ENCODE data around the gene ADAM8.
A peak's percentile ranks its signal among the peaks of the same experiment; 100 is the strongest.
"Not testable (repeated sequence)": the region's sequence is repeated elsewhere in the genome, so short reads cannot be mapped to it uniquely, and the experiment has no call there.

The ADAM8 gene

DNA sequence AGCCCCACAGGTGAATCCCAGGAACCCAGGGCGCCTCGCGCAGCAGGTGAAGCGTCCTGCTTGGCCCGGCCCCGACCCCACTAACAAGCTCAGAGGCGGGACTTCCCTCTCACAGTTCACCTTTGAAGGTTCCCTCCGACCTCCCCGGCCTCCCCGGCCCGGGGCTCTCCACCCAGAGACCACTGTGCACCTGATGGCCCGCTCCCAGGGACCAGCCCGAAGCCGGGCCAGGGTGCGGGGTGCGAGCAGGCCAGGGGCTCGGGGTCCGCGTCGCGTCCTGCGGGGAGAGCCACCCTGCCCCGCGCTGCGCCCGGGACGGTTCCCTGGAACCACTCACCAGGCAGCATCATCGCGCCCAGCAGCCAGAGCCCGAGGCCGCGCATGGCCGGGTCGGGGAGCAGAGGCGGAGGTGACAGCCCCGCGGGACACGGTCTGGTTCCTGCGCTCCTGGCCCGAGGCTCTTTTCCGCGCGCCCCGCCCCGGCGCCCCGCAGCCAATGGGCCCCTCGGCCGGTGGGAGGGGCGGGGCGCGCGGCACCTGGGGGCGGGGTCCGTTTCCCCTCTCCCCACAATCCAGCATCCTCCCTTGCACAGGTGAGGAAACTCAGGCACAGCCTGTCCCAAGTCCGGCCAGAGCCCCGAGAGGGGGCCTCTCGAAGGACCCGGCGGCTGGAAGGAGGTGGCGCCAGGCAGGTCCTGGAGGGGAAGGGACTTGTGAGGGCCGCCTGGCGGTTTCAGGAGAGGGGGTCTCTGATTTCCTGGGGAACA lies at the start of gene ADAM8:
ADAM8 (minus strand) TSS at position 434 of the 767 bp plus-strand sequence; CDS start at position 383, 51 bp downstream.
- H3K4me3 ChIP-seq, result peak within 1 kb of the TSS; percentile 33
- no peak for DNase-seq (ENCODE audit: low spot score)
- H3K27ac ChIP-seq, result no peak within 1 kb of the TSS
- TF ChIP-seq CTCF (IDR thresholded peaks at IDR 0.05), result no peak

- TF ChIP-seq CTCF (IDR thresholded peaks at IDR 0.05), result no peak
- DNase-seq (ENCODE audit: low spot score), result no peak
- peak overlapping the region; percentile 69 for H3K4me3 ChIP-seq
- H3K27ac ChIP-seq, result no peak overlapping the region
These were observed 49.5 kb upstream of the ADAM8 start for GRCh38 chr10:133326223-133326551.

DNA sequence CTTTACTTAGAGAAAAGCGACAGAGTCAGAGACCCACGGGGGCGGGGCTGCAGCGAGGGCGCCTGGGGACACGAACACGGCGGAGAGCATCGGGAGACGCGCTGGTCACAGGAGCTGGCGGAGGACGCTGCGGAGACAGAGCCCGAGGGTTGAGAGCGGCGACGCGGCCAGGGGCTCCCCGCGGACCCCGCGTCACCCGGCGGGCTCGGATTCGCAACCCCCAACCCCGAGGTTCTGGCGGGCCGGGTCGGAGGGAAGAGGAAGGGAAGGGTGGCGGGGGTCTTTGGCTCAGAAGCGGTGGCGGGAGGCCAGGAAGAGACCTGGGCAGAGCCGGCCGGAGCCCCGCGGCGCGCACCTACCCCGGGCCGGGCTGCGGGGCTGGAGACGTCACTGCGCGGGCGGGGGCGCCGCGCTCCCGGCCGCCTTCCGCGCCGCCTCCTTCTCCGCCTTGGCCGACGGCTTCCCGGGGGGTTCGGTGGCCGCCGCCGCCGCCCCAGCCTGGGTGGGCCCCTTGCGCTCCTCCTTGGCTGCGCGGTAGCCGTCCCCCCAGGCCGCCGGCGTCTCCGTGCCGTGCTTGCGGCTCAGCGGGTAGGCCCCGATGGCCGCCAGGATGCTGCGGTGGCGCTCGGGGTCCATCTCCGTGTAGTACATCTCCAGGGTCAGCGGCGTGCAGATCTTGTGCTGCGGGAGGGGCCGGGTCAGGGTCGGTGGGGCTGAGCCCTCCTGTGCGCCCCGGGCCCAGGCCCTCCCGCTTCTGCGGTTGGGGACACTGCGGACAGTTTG lies 49.0 kb upstream of the ADAM8 start:
- DNase-seq (ENCODE audit: low spot score), result no peak
- Histone ChIP-seq H3K4me3 (peak overlapping the region; percentile 69), H3K27ac (no peak overlapping the region)
- TF ChIP-seq CTCF (IDR thresholded peaks at IDR 0.05), result no peak

- no peak for TF ChIP-seq CTCF (IDR thresholded peaks at IDR 0.05)
- no peak for DNase-seq (ENCODE audit: low spot score)
- Histone ChIP-seq H3K4me3 (peak overlapping the region; percentile 69), H3K27ac (no peak overlapping the region)
These were observed 48.2 kb upstream of the ADAM8 start for GRCh38 chr10:133324857-133325260.

DNA sequence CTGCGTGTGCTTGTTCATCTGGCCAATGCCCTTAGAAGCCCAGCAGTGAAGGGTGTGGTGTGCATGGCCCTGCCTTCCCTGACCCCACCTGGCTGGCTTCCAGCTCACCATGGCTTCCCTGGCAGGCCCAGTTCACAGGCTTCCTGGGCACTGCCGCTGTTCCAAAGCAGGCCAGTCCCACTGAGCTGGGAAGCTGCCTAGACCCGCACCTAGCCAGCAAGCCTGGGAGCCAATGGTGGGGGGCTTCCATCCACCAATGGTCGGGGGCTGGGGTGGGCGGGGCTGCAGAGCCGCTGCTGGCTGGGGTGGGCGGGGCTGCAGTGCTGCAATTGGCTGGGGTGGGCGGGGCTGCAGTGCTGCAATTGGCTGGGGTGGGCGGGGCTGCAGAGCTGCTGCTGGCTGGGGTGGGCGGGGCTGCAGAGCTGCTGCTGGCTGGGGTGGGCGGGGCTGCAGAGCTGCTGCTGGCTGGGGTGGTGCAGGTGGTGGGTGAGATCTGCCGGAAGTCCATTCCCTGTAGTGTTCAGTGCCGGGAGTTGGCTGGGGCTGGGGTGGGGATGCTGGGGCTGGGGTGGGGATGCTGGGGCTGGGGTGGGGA lies 47.6 kb upstream of the ADAM8 start:
- TF ChIP-seq CTCF (IDR thresholded peaks at IDR 0.05), result no peak
- DNase-seq (ENCODE audit: low spot score), result no peak
- Histone ChIP-seq H3K27ac (no peak overlapping the region), H3K4me3 (no peak overlapping the region)

DNA sequence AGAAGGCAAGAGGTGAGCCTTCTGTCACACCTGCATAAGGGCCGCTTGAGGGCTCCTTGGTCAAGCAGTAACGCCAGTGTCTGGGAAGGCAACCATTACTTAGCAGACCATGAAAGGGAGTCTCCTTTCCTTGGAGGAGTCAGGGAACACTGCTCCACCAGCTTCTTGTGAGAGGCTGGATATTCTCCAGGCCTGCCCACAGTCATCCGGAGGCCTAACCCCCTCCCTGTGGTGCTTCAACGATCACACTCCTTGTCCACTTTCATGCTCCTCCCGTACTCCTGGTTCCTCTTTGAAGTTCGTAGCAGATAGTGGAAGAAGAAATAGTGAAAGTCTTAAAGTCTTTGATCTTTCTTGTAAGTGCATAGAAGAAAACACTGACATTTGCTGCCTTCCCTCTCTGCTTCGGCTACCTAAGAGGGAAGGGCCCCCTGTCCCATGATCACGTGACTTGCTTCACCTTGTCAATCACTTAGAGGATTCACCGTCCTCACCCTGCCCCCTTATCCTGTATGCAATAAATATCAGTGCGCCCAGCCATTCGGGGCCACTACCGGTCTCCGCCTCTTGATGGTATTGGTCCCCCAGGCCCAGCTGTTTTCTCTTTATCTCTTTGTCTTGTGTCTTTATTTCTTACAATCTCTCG lies 45.5 kb upstream of the ADAM8 start:
- H3K27ac ChIP-seq; H3K4me3 ChIP-seq; DNase-seq (ENCODE audit: low spot score): not testable (repeated sequence)

DNA sequence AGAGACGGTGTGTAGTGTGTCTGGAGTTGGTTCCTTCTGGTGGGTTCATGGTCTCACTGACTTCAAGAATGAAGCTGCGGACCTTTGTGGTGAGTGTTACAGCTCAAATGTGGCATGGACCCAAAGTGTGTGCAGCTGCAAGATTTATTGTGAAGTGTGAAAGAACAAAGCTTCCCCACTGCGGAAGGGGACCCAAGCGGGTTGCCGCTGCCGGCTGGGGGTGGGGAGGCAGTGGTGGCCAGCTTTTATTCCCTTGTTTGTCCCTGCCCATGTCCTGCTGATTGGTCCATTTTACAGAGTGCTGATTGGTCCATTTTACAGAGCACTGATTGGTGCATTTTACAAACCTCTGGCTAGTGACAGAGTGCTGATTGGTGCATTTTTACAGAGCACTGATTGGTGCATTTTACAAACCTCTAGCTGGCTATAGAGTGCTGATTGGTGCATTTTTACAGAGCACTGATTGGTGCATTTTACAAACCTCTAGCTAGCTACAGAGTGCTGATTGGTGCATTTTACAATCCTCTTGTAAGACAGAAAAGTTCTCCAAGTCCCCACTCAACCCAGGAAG lies 44.3 kb upstream of the ADAM8 start:
- DNase-seq (ENCODE audit: low spot score); H3K27ac ChIP-seq; H3K4me3 ChIP-seq: not testable (repeated sequence)

Measured in coronary artery (tissue), 2 donors.